Body of pancreas (tissue), 4 donors: ENCODE results near the gene CYGB.
"Not testable (repeated sequence)": the region's sequence is repeated elsewhere in the genome, so short reads cannot be mapped to it uniquely, and the experiment has no call there.

Experiments used
- POLR2A ChIP-seq, 3 donors: fragments of 450-650 bp; IDR thresholded peaks; one replicate each; pipeline ENCODE4 v1.6.1; 2016; ENCODE audit warnings: antibody characterized with exemption in 3 of 3, mild to moderate bottlenecking in 2 of 3
- TF ChIP-seq, protein P1 (sequence below), 7 experiments: fragments of 450-650 bp in 4 of 7; fragments of 200-600 bp in 3 of 7; sonication (generic) in 3 of 7; IDR thresholded peaks; one replicate each; pipeline ENCODE4 v1.5.1; 2016 to 2019; ENCODE audit warnings: antibody characterized with exemption in 7 of 7

DNA sequence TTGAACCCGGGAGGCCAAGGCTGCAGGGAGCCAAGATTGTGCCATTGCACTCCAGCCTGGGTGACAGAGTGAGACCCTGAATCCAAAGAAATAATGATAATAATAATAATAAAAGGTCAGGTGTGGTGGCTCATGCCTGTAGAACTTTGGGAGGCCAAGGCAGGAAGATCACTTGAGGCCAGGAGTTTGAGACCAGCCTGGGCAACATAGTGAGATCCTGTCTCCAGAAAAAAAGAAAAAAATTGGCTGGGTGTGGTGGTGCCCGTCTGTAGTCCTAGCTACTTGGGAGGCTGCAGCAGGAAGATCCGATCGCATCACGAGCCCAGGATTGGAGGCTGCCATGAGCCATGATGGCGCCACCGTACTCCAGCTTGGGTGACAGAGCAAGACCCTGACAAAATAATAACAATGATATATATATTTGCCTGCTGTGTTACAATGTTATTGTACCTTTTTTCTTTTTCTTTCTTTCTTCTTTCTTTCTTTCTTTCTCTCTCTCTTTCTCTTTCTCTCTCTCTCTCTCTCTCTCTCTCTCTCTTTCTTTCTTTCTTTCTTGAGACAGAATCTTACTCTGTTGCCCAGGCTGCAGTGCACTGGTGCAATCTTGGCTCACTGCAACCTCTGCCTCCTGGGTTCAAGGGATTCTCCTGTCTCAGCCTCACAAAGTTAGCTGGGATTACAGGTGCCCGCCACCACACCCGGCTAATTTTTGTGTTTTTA is 3.7 kb downstream of the CYGB start:
- TF ChIP-seq POLR2A (IDR thresholded peaks at IDR 0.05) = not testable (repeated sequence)
- TF ChIP-seq, protein P1, sequence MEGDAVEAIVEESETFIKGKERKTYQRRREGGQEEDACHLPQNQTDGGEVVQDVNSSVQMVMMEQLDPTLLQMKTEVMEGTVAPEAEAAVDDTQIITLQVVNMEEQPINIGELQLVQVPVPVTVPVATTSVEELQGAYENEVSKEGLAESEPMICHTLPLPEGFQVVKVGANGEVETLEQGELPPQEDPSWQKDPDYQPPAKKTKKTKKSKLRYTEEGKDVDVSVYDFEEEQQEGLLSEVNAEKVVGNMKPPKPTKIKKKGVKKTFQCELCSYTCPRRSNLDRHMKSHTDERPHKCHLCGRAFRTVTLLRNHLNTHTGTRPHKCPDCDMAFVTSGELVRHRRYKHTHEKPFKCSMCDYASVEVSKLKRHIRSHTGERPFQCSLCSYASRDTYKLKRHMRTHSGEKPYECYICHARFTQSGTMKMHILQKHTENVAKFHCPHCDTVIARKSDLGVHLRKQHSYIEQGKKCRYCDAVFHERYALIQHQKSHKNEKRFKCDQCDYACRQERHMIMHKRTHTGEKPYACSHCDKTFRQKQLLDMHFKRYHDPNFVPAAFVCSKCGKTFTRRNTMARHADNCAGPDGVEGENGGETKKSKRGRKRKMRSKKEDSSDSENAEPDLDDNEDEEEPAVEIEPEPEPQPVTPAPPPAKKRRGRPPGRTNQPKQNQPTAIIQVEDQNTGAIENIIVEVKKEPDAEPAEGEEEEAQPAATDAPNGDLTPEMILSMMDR (IDR thresholded peaks at IDR 0.05) = not testable (repeated sequence)
